Posterior vena cava (tissue), 2 donors: ENCODE measurements around the gene APCDD1L. TPM values are rescaled to one million over a fixed set of nuclear protein-coding genes. Genes with fewer than 3 reads are reported as not detected.
A peak's percentile ranks its signal among the peaks of the same experiment; 100 is the strongest.

ENCODE experiments used
- DNase-seq: peaks from one replicate; pipeline ENCODE4 v3.0.0-alpha.2; 2020; ENCODE audit warnings: low spot score
- intact Hi-C, 2 donors: fragments of 100-400 bp; cut with DNase I; formaldehyde crosslinking; loops; one replicate each; pipeline versions ENCODE4 v1.14.1 to v1.14.2; 2022 to 2023
- long read RNA-seq, 2 donors: library from polyadenylated mRNA; unstranded; transcript quantifications; one replicate each; pipeline ENCODE4 v2.0.0, GENCODE V29; 2020 to 2021
- total RNA-seq, 2 donors: library from RNA; stranded (reverse); fragmentation: NEBNext Ultra II Directional; extraction: Animal tissue kit (Norgen Biotek cat#: 25700); gene quantifications; one replicate each; pipeline ENCODE4 v1.2.1, GENCODE V29; 2021
- donor health status: DM: yes; HTN: yes; CAD: no.
- donor health status: DM: yes; HTN: yes; CAD: no.

APCDD1L gene
- total RNA-seq = 1 to 10 TPM in 1 of 2 donors, under 1 TPM in 1; 0.88 to 1.5 TPM
- long read RNA-seq, donor 1, partial matches to known transcripts = 0 of 2 reads
- long read RNA-seq, donor 1, other reads (novel, unspliced or antisense) = 0 of 2 reads
- long read RNA-seq, donor 2, partial matches to known transcripts = 3 of 5 reads
- long read RNA-seq, donor 2, other reads (novel, unspliced or antisense) = 2 of 5 reads

GRCh38 chr20:58515233-58516212 lies at the start of gene APCDD1L:
Gene APCDD1L (minus strand): TSS chr20:58515399. CDS start chr20:58514707, 692 bp downstream.
- intact Hi-C loops = loop anchor here in 1 of 2 donors (10.0 kb wide), 1 partner anchor 59 kb away; no protein-coding TSS in a partner anchor
- no peak for DNase-seq

GRCh38 chr20:58559368-58559729 lies 44.1 kb upstream of the APCDD1L start:
- intact Hi-C loops = no loop called here

GRCh38 chr20:58558486-58559367 lies 43.5 kb upstream of the APCDD1L start:
- intact Hi-C loops = no loop called here
- peak; percentile 60 for DNase-seq

More at GRCh38 chr20:58559368-58559729, 44.1 kb upstream of the APCDD1L start:
- no peak for DNase-seq

- peak; percentile 72 for DNase-seq
- intact Hi-C loops = no loop called here
Measured at GRCh38 chr20:58557733-58558342, 42.6 kb upstream of the APCDD1L start.

- intact Hi-C loops = no loop called here
- no peak for DNase-seq
Measured at GRCh38 chr20:58556961-58557360, 41.8 kb upstream of the APCDD1L start.

- intact Hi-C loops = no loop called here
Measured at GRCh38 chr20:58555078-58555765, 40.0 kb upstream of the APCDD1L start.

GRCh38 chr20:58554541-58554940 lies 39.3 kb upstream of the APCDD1L start:
- DNase-seq = no peak
- intact Hi-C loops = no loop called here

More at GRCh38 chr20:58555078-58555765, 40.0 kb upstream of the APCDD1L start:
- DNase-seq = no peak

GRCh38 chr20:58553841-58554240 lies 38.6 kb upstream of the APCDD1L start:
- no peak for DNase-seq
- intact Hi-C loops = no loop called here

GRCh38 chr20:58553166-58553696 lies 38.0 kb upstream of the APCDD1L start:
- intact Hi-C loops = no loop called here
- no peak for DNase-seq

GRCh38 chr20:58552366-58552934 lies 37.3 kb upstream of the APCDD1L start:
- no peak for DNase-seq
- intact Hi-C loops = no loop called here

- DNase-seq = no peak
Measured at GRCh38 chr20:58551631-58552030, 36.4 kb upstream of the APCDD1L start.

GRCh38 chr20:58550275-58551059 lies 35.3 kb upstream of the APCDD1L start:
- intact Hi-C loops = no loop called here
- no peak for DNase-seq

More at GRCh38 chr20:58551631-58552030, 36.4 kb upstream of the APCDD1L start:
- intact Hi-C loops = no loop called here

- no peak for DNase-seq
- intact Hi-C loops = no loop called here
Measured at GRCh38 chr20:58549231-58550209, 34.3 kb upstream of the APCDD1L start.

- no peak for DNase-seq
- intact Hi-C loops = no loop called here
Measured at GRCh38 chr20:58547623-58548475, 32.6 kb upstream of the APCDD1L start.
